NCI-H774 (cell line): ENCODE results near the gene KIF24.
"Not testable (repeated sequence)": the region's sequence is repeated elsewhere in the genome, so short reads cannot be mapped to it uniquely, and the experiment has no call there.

ENCODE experiments used
- DNase-seq: peaks from one replicate; lab custom pipeline; 2025; lab: John Stamatoyannopoulos, UW

Gene KIF24

DNA sequence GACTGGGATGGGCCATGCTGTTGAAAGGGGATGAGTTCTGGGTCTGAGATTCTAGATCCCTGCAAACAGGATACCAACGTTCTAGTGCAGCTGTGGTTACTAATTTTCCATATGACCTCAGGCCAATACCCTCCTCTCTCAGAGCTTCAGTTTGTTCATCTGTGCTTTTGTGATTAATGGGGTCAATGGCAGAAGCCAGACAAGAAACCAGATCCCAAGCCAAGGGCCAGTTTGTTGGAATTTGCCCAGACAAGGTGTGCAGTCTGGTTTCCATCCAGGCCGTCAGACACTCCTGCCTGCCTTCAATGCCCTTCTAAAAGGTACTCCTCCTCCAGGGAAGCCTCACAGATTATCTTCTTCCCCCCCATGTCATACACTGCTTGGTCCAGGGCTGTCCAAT, 36.2 kb upstream of the KIF24 start:
- DNase-seq: no peak

DNA sequence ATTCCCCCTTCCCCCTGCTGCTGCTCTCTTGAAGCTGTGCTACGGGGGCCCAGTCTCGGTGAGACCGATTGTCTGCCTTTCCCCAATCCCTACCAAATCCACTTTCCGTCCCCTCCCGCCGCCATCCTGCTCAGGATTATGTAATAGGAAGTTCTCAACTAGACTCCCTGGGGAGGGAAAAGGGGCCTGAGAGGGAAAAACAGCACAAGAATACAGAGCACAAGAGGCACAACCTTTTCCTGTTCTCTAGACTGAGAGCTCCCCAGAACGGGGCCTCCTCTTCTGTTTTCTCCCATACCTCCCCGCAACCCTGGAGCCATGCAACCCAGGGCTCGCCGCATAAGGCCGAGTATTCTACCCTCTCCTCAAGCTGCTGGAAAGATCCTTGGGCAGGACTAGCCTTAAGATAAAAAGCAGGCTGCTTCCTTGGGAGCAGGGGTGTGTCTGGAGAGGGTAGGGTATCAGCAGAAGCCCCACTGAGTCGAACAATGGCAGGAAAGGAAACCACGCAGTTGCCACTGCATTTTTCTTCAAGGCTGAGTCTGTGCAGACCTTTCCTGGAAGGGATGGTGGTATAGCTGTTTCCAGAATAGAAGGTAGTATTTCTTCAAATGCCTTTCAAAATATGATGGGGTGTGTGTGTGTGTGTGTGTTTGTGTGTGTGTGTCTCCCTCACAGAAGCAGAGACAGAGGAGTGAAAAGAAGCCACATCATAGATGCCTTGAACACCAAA, 34.7 kb upstream of the KIF24 start:
- DNase-seq: no peak

- no peak for DNase-seq
These were observed 33.6 kb upstream of the KIF24 start for GRCh38 chr9:34362614-34363214.

DNA sequence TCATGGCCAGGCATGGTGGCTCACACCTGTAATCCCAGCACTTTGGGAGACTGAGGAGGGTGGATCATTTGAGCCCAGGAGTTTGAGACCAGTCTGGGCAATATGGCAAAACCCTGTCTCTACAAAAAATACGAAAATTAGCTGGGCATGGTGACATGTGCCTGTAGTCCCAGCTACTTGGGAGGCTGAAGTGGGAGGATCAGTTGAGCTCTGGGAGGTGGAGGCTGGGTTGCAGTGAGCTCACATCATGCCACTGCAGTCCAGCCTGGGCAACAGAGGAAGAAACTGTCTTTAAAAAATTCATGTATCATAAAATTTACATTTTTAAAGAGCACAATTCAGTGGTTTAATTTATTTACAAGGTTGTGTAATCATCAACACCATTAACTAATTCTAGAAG, 23.9 kb upstream of the KIF24 start:
- DNase-seq: not testable (repeated sequence)

GRCh38 chr9:34352122-34352652, 23.1 kb upstream of the KIF24 start:
- DNase-seq: not testable (repeated sequence)

- no peak for DNase-seq
These were observed 20.3 kb upstream of the KIF24 start for GRCh38 chr9:34349324-34349723.

DNA sequence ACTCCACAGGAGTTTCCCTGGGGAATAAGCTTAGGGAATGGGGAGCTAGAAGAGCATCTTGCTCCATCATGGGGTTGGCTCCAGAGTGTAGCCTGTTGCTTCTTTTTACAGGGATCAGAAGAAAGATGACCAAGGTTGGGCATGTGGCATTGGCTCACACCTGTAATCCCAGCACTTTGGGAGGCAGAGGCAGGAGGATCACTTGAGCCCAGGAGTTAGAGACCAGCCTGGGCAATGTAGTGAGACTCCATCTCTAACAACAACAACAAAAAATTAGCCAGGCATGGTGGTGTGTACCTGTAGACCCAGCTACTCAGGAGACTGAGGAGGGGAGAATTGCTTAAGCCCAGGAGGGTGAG, 18.7 kb upstream of the KIF24 start:
- DNase-seq: no peak

GRCh38 chr9:34346873-34347799, 18.1 kb upstream of the KIF24 start:
- no peak for DNase-seq

DNA sequence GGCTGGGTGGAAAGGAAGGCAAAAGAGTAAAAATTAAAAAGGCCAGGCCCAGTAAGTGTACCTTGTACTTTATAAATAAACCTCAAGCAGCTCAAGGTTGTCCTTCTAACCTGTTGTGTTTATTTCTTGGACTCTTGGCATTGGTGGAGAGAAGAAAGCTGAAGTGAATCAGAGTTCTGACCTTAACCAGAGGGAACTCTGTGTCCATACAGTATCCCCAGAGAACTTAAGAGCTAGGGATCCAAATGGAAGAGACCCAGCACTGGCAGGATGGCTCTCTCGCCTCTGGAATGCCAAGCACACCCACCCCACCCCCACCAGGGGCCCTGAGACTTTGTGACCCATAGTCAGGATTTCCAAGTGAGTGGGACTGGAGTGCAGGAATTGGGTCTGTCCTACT, 14.5 kb upstream of the KIF24 start:
- no peak for DNase-seq

- DNase-seq: no peak
These were observed 14.0 kb upstream of the KIF24 start for GRCh38 chr9:34343090-34343489.

DNA sequence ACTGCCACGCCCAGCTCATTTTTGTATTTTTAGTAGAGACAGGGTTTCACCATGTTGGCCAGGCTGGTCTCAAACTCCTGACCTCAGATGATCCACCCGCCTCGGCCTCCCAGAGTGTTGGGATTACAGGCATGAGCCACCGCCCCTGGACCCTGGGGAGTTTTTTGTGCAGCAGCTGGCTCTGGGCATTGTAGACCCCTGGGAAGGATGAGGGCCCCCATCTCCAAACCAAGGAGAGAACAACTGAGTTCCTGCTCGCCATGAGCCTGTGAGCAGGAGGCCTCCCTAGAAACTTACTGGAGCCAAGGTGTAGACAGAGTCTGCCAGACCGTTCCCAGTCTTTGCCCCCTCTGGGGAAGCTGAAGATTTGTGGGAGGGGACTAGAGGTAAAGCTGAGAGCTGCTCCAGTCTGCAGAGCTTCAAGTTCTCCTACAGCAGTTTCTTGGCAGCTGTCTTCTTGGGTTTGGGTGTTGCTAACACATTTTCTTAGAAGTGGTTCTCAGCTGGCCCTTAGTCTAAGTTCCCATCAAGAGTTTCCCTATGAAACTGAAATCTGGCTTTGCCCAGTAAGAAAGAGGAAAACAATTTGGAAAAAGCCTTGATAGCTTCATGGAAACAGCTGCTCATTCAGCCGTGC, 12.7 kb upstream of the KIF24 start:
- no peak for DNase-seq

DNA sequence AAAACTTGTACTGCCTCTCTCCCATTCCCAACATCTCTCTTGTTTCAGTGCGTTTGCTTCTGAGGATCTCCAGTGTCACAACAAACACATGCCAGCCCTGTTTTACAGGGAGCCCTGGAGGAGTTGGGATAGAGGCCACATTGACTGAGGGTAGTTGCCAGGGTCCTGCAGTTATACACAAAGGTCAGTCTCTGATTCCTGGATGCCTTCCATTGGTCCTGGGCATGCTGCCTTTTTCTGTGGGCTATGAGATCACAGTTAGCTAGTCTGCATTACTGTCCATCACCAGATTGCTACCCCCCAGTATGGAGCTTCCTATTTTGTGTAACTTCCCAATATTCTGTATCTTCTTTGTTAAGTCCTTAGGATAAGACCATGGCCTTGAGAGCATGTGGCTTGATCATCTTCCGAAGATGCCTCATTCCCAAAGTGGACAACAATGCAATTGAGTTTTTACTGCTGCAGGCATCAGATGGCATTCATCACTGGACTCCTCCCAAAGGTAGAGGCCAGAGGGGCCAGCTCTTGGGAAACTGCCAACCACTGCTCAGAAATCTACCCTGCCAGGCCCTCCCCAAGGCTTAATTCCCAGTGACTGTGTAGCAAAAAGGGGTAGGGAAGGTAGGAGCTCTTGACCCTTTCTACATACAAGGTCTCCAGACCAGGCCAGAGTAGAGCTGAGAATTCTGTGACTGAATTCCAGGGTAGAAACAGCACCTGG, 9.8 kb upstream of the KIF24 start:
- DNase-seq: no peak

GRCh38 chr9:34338079-34338478, 9.0 kb upstream of the KIF24 start:
- not testable (repeated sequence) for DNase-seq

- no peak for DNase-seq
These were observed 8.3 kb upstream of the KIF24 start for GRCh38 chr9:34337403-34337802.

DNA sequence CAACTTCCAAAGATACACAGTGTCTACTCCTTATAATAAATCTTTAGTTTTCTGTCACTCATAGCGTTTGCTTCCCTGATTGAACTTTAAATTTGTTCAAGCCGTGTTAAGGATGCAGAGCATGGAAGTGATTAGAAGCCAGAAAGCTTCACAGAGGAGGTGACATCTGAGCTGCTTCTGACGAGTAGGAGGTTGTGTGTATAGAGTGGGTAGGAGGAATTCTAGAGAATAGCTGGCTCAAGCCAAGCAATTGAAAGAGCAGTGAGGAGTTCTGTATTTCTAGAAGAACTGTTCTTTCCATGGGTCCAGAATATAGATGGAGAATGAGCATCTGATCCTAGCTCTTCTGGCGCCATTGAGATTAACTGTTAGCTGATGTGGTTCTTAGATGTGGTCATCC, 6.3 kb upstream of the KIF24 start:
- DNase-seq: no peak

- DNase-seq: no peak
These were observed 5.8 kb upstream of the KIF24 start for GRCh38 chr9:34334916-34335315.

GRCh38 chr9:34334337-34334824, 5.3 kb upstream of the KIF24 start:
- no peak for DNase-seq

DNA sequence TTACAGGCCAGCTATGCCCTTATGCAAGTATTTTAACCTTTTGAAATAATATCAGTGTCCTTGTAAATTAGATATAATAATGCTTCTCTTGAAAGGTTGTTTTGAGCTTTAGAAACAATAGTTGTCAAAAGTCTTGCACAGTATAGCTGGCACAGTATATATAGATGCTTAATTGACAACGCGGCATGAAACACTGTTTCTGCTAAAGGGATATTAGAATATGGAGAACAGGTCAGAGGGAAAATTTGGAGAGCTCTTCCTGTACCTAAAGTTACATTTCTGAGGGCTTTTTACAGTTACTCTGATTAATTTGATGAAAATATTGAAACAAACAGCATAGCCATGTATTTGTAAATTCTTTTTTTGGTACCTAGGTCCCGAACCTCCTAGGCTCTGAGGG, 4.8 kb upstream of the KIF24 start:
- no peak for DNase-seq

GRCh38 chr9:34332076-34332964, 3.3 kb upstream of the KIF24 start:
- no peak for DNase-seq

- DNase-seq: no peak
These were observed 2.1 kb upstream of the KIF24 start for GRCh38 chr9:34331196-34331595.
